ENCODE measurements around the gene PRKCB. TPM values are rescaled to one million over a fixed set of nuclear protein-coding genes. Genes with fewer than 3 reads are reported as not detected.
"Not testable (repeated sequence)": the region's sequence is repeated elsewhere in the genome, so short reads cannot be mapped to it uniquely, and the experiment has no call there.

PRKCB gene
- total RNA-seq, 2 experiments from 2014 or later: 57.5 to 83.8 TPM

GRCh38 chr16:24091125-24091524, 255.3 kb downstream of the PRKCB start:
- no peak for ATAC-seq
- no peak for DNase-seq
- Mint-ChIP-seq H3K4me3 (no peak overlapping the region), H3K4me1 (peaks cover 14% of the 10 kb centered on the region), H3K36me3 (ENCODE audit: low read depth) (peaks cover 56% of the 10 kb centered on the region), H3K9me3 (ENCODE audit: low read depth) (peaks cover 25% of the 10 kb centered on the region), H3K27me3 (no peaks in the 10 kb centered on the region), H3K27ac (no peak overlapping the region)
- intact Hi-C loops (cut with DNase I, micrococcal nuclease): no loop called here
- CTCF ChIA-PET: interaction anchor here (2.2 kb wide), 1 partner anchor 12 kb away, joined by 7 read pairs; no protein-coding TSS in a partner anchor
- POLR2A ChIA-PET: no interaction called here

GRCh38 chr16:24093049-24093448, 257.3 kb downstream of the PRKCB start:
- POLR2A ChIA-PET: no interaction called here
- Mint-ChIP-seq H3K4me3 (no peak overlapping the region), H3K27ac (peak overlapping the region; percentile 40), H3K36me3 (ENCODE audit: low read depth) (peaks cover 59% of the 10 kb centered on the region), H3K4me1 (peaks cover 14% of the 10 kb centered on the region), H3K27me3 (no peaks in the 10 kb centered on the region), H3K9me3 (ENCODE audit: low read depth) (peaks cover 24% of the 10 kb centered on the region)
- DNase-seq: no peak
- no peak for ATAC-seq
- CTCF ChIA-PET: interaction anchor here (0.6 to 2.2 kb wide), 5 partner anchors 11 to 151 kb away, joined by 3 to 7 read pairs (median 3); no protein-coding TSS in a partner anchor
- intact Hi-C loops (cut with DNase I, micrococcal nuclease): no loop called here

- Mint-ChIP-seq H3K4me1 (peaks cover 12% of the 10 kb centered on the region), H3K36me3 (ENCODE audit: low read depth) (peaks cover 51% of the 10 kb centered on the region), H3K27me3 (no peaks in the 10 kb centered on the region), H3K9me3 (ENCODE audit: low read depth) (peaks cover 18% of the 10 kb centered on the region), H3K4me3 (no peak overlapping the region), H3K27ac (no peak overlapping the region)
- intact Hi-C loops (cut with DNase I, micrococcal nuclease): no loop called here
- ATAC-seq (no peak), DNase-seq (no peak)
- ChIA-PET CTCF (no interaction called here), POLR2A (no interaction called here)
Measured at GRCh38 chr16:24094660-24095059, 258.9 kb downstream of the PRKCB start.

GRCh38 chr16:24098896-24099295, 263.1 kb downstream of the PRKCB start:
- Mint-ChIP-seq H3K36me3 (ENCODE audit: low read depth) (peaks cover 20% of the 10 kb centered on the region), H3K27me3 (no peaks in the 10 kb centered on the region), H3K9me3 (ENCODE audit: low read depth) (no peaks in the 10 kb centered on the region), H3K4me3 (no peak overlapping the region), H3K4me1 (peaks cover 4% of the 10 kb centered on the region), H3K27ac (no peak overlapping the region)
- ATAC-seq (no peak), DNase-seq (no peak)
- intact Hi-C loops (cut with DNase I, micrococcal nuclease): no loop called here
- CTCF ChIA-PET: interaction anchor here (0.6 to 1.0 kb wide), 3 partner anchors 10 to 299 kb away, joined by 3 to 5 read pairs (median 4); no protein-coding TSS in a partner anchor
- POLR2A ChIA-PET: no interaction called here

GRCh38 chr16:24101431-24101830, 265.6 kb downstream of the PRKCB start:
- peaks cover 24% of the 10 kb centered on the region for H3K36me3 Mint-ChIP-seq (ENCODE audit: low read depth)
- intact Hi-C loops (cut with DNase I, micrococcal nuclease): no loop called here
- peaks cover 6% of the 10 kb centered on the region for H3K9me3 Mint-ChIP-seq (ENCODE audit: low read depth)
- ATAC-seq: no peak
- DNase-seq: no peak
- no peaks in the 10 kb centered on the region for H3K27me3 Mint-ChIP-seq
- CTCF ChIA-PET: interaction anchor here (0.7 to 0.9 kb wide), 2 partner anchors 17 to 102 kb away, joined by 4 to 5 read pairs; no protein-coding TSS in a partner anchor
- peaks cover 4% of the 10 kb centered on the region for H3K4me1 Mint-ChIP-seq
- H3K4me3 Mint-ChIP-seq: no peak overlapping the region
- H3K27ac Mint-ChIP-seq: no peak overlapping the region
- POLR2A ChIA-PET: no interaction called here

GRCh38 chr16:24102209-24102660, 266.5 kb downstream of the PRKCB start:
- POLR2A ChIA-PET: no interaction called here
- intact Hi-C loops (cut with DNase I, micrococcal nuclease): no loop called here
- no peak overlapping the region for H3K4me3 Mint-ChIP-seq
- no peak overlapping the region for H3K27ac Mint-ChIP-seq
- peaks cover 6% of the 10 kb centered on the region for H3K9me3 Mint-ChIP-seq (ENCODE audit: low read depth)
- ATAC-seq: no peak
- DNase-seq: no peak
- H3K36me3 Mint-ChIP-seq (ENCODE audit: low read depth): peaks cover 23% of the 10 kb centered on the region
- no peaks in the 10 kb centered on the region for H3K27me3 Mint-ChIP-seq
- CTCF ChIA-PET: no interaction called here
- peaks cover 4% of the 10 kb centered on the region for H3K4me1 Mint-ChIP-seq

- DNase-seq; ATAC-seq; POLR2A ChIA-PET; H3K4me1 Mint-ChIP-seq; H3K4me3 Mint-ChIP-seq; H3K9me3 Mint-ChIP-seq (ENCODE audit: low read depth); intact Hi-C loops (cut with DNase I, micrococcal nuclease); CTCF ChIA-PET; H3K27ac Mint-ChIP-seq; H3K27me3 Mint-ChIP-seq: not testable (repeated sequence)
- peaks cover 14% of the 10 kb centered on the region for H3K36me3 Mint-ChIP-seq (ENCODE audit: low read depth)
Measured at GRCh38 chr16:24105471-24105870, 269.7 kb downstream of the PRKCB start.

- ATAC-seq; H3K4me3 Mint-ChIP-seq; H3K27ac Mint-ChIP-seq; H3K27me3 Mint-ChIP-seq; CTCF ChIA-PET; H3K9me3 Mint-ChIP-seq (ENCODE audit: low read depth); POLR2A ChIA-PET; H3K4me1 Mint-ChIP-seq; intact Hi-C loops (cut with DNase I, micrococcal nuclease); DNase-seq: not testable (repeated sequence)
- peaks cover 16% of the 10 kb centered on the region for H3K36me3 Mint-ChIP-seq (ENCODE audit: low read depth)
Measured at GRCh38 chr16:24108090-24108489, 272.3 kb downstream of the PRKCB start.

GRCh38 chr16:24111724-24112302, 276.0 kb downstream of the PRKCB start:
- no peaks in the 10 kb centered on the region for H3K4me1 Mint-ChIP-seq
- ChIA-PET CTCF (interaction anchor here (0.6 kb wide), 2 partner anchors 12 to 172 kb away, joined by 3 read pairs; no protein-coding TSS in a partner anchor), POLR2A (no interaction called here)
- intact Hi-C loops (cut with DNase I, micrococcal nuclease): no loop called here
- ATAC-seq (no peak), DNase-seq (no peak)
- no peaks in the 10 kb centered on the region for H3K27me3 Mint-ChIP-seq
- H3K27ac Mint-ChIP-seq: no peak overlapping the region
- H3K4me3 Mint-ChIP-seq: no peak overlapping the region
- no peaks in the 10 kb centered on the region for H3K9me3 Mint-ChIP-seq (ENCODE audit: low read depth)
- peaks cover 17% of the 10 kb centered on the region for H3K36me3 Mint-ChIP-seq (ENCODE audit: low read depth)

- no peak overlapping the region for H3K27ac Mint-ChIP-seq
- DNase-seq (no peak), ATAC-seq (no peak)
- CTCF ChIA-PET: no interaction called here
- H3K4me1 Mint-ChIP-seq: no peaks in the 10 kb centered on the region
- H3K4me3 Mint-ChIP-seq: no peak overlapping the region
- peaks cover 17% of the 10 kb centered on the region for H3K36me3 Mint-ChIP-seq (ENCODE audit: low read depth)
- H3K27me3 Mint-ChIP-seq: no peaks in the 10 kb centered on the region
- POLR2A ChIA-PET: no interaction called here
- intact Hi-C loops (cut with DNase I, micrococcal nuclease): no loop called here
- H3K9me3 Mint-ChIP-seq (ENCODE audit: low read depth): no peaks in the 10 kb centered on the region
Measured at GRCh38 chr16:24113115-24113745, 277.4 kb downstream of the PRKCB start.

- Mint-ChIP-seq H3K4me3 (no peak overlapping the region), H3K36me3 (ENCODE audit: low read depth) (peaks cover 24% of the 10 kb centered on the region), H3K4me1 (no peaks in the 10 kb centered on the region), H3K27me3 (no peaks in the 10 kb centered on the region), H3K27ac (no peak overlapping the region), H3K9me3 (ENCODE audit: low read depth) (no peaks in the 10 kb centered on the region)
- ChIA-PET CTCF (no interaction called here), POLR2A (no interaction called here)
- ATAC-seq: no peak
- intact Hi-C loops (cut with DNase I, micrococcal nuclease): no loop called here
- DNase-seq: peak; percentile 10
Measured at GRCh38 chr16:24114876-24115275, 279.1 kb downstream of the PRKCB start.

GRCh38 chr16:24116046-24116776, 280.4 kb downstream of the PRKCB start:
- CTCF ChIA-PET: interaction anchor here (1.0 kb wide), 1 partner anchor 389 kb away, joined by 3 read pairs; no protein-coding TSS in a partner anchor
- POLR2A ChIA-PET: no interaction called here
- ATAC-seq (no peak), DNase-seq (no peak)
- Mint-ChIP-seq H3K9me3 (ENCODE audit: low read depth) (no peaks in the 10 kb centered on the region), H3K27me3 (no peaks in the 10 kb centered on the region), H3K4me3 (no peak overlapping the region), H3K4me1 (no peaks in the 10 kb centered on the region), H3K36me3 (ENCODE audit: low read depth) (peaks cover 34% of the 10 kb centered on the region), H3K27ac (no peak overlapping the region)
- intact Hi-C loops (cut with DNase I, micrococcal nuclease): no loop called here
